Measurements from ENCODE around the gene AK8. TPM values are rescaled to one million over a fixed set of nuclear protein-coding genes. Genes with fewer than 3 reads are reported as not detected.

The AK8 gene
- total RNA-seq, 1 donor: 0.18 TPM

DNA sequence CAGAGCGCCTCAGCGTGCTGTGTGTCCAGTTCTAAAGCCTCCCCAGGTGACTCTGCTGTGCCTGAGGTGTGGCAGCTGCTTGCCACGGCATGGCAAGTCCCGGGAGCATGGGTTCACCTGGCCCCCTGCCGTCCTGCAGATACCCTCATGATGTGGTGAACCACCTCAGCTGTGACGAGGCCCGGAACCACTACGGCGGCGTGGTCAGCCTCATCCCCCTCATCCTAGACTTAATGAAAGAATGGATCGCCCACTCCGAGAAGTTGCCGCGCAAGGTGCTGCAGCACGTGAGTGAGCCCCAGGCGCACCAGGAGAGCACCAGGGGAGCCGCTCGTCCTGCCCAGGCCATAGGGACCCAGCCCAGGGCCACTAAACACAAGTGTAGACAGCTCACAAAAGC, 10.1 kb upstream of the AK8 start:
- no peak for DNase-seq (ENCODE audit: low read depth)
- no peak overlapping the region for H3K4me3 ChIP-seq (ENCODE audit: low read depth, low read length)
- TF ChIP-seq CTCF (IDR thresholded peaks at IDR 0.05; ENCODE audit: insufficient read depth, low read length): no peak

DNA sequence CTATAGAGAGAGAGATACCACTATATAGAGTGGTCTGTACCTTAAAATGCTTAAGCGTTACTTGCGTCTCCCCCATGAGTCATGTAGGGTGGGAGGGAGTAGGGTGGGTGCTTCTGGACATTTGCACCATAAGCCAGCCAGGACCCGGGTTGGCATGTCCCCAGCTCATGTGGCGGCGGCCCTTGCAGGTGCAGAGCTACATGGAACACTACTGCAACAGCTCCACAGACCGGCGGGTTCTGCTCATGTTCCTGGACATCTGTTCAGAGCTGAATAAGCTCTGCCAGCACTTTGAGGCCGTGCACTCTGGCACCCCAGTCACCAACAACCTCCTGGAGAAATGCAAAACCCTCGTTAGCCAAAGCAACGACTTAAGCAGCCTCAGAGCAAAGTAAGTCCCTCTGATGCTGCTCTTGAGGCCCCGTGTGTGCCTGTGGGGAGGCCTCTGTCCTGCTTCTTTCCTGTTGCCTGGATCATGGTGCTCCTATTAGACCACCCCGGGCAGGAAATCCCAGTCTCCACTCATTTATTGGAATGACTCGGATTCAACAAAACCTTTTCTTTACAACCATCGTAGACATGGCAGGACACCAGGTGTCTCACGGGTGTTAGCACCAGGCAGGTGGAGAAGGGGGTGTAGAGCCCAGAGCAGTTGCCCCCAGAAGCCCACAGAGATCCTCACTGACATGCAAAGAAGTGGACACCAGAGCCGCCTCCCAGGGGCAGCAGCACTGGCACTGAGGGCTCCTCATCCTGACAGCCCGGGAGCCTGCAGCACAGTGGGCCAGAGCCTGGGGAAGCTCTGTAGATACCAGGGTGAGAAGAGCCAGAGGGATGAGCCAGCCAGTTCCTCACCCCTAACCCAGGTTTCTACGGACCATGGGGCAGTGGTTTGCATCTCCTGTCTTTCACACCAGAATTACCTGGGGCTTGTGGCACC, 9.4 kb upstream of the AK8 start:
- TF ChIP-seq CTCF (IDR thresholded peaks at IDR 0.05; ENCODE audit: insufficient read depth, low read length): no peak
- no peak overlapping the region for H3K4me3 ChIP-seq (ENCODE audit: low read depth, low read length)
- no peak for DNase-seq (ENCODE audit: low read depth)

DNA sequence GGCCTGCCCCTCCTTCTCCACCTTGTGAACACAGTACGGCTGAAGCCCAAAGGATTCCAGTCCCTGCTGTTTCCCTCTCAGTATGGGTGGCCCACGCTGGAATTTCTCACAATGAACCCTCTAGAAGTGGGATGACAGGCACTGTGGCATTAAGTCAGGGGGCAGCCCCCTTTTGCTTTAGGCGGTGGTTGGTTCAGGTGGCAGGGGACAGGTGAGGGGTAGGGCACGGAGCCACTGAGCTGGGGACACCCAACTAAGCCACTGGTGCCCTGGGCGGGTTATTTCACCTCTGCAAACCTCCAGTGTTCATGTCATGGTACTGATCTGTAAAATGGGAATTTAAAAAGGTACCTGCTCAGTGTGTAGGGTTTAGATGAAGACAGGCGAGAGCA, 8.2 kb upstream of the AK8 start:
- no peak for DNase-seq (ENCODE audit: low read depth)
- H3K4me3 ChIP-seq (ENCODE audit: low read depth, low read length): no peak overlapping the region
- TF ChIP-seq CTCF (IDR thresholded peaks at IDR 0.05; ENCODE audit: insufficient read depth, low read length): no peak

DNA sequence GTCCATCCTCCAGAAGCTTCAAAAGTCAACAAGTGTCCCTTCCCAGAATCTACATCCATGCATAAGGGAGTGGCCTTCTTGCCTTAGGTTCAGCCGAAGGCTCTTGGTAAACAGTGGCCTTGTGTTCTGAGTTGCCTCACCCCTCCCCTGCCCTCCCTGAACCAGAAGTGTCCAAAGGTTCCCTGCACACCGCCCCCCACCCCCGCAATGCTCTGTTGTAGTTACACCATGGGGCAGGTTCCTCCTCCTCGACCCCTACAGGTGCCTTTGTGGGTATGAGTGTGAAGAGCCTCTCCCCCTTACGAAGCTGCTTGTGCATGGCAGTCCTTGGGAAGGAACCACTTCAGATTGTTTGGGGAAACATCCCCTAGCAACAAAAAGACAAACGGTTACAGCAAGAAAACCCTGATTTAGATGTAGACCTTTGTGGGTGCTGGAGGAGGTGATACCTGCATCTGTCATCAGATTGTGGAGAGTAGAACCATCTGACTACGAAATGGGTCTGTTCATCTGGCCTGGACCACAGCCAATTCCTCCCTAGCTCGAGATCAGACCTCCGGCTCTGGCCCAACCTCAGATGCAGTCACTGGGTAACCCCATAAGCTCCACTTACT, 7.7 kb upstream of the AK8 start:
- no peak for TF ChIP-seq CTCF (IDR thresholded peaks at IDR 0.05; ENCODE audit: insufficient read depth, low read length)
- H3K4me3 ChIP-seq (ENCODE audit: low read depth, low read length): no peak overlapping the region
- no peak for DNase-seq (ENCODE audit: low read depth)

DNA sequence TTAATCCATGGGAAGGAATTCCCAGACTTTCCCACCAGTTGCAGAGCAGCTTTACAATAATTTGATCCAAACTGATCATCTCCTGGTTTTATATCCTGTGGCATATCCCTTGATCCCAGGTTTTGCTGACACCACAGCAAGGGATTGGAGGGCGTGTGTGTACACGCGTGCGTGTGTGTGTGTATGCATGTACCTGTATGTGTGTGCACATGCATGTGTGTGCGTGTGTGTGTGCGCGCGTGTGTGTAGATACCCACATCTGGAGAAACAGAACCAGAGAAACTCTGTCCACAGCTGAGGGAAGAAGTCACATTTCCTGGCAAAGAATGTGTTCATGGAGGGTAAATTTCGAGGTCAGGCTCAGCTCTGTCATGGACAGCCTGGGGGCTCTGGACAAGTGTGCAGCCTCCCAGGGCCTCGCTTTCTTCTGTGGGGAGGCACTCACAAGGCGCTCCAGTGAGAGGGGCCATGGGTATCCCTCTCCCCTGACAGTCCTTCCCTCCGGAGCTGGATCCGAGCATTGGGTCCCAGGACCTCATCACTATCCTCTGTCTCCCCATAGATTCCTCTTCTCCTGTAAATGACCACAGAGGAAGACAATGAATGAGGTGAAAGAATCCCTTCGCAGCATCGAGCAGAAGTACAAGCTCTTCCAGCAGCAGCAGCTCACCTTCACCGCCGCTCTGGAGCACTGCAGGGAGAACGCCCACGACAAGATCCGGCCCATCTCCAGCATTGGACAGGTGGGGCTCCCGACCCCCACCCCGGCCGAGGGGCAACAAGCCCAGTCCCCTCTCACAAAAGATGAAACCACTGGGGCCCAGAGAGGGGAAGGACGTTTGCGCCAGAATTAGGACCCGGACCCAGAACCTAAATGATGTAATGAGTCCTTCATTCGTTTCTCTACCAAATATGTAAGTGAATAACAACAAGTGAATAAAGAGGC, 5.5 kb upstream of the AK8 start:
- no peak for TF ChIP-seq CTCF (IDR thresholded peaks at IDR 0.05; ENCODE audit: insufficient read depth, low read length)
- no peak for DNase-seq (ENCODE audit: low read depth)
- no peak overlapping the region for H3K4me3 ChIP-seq (ENCODE audit: low read depth, low read length)

DNA sequence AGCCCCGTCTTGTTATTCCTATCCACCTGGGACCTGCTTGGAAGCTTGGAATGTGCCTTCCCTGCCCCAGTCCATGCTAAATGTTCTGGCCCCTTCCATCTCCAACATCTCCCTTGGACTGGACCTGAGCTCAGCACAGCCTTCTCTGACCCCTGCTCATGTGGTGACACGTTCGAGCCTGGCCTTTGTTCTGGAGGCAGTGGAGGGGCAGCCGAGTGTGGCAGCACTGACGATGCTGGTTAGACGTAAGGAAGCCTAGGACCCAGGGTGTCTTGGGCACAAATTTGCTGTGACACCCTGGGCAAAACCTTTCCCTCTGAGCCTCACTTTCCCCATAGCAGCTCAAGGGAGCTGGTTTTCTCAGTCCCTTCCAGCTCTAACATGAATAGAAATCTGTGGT, 4.5 kb upstream of the AK8 start:
- no peak for DNase-seq (ENCODE audit: low read depth)
- TF ChIP-seq CTCF (IDR thresholded peaks at IDR 0.05; ENCODE audit: insufficient read depth, low read length): no peak
- H3K4me3 ChIP-seq (ENCODE audit: low read depth, low read length): no peak overlapping the region
